Measurements from ENCODE around the gene LHB. TPM values are rescaled to one million over a fixed set of nuclear protein-coding genes. Genes with fewer than 3 reads are reported as not detected.

Gene LHB
- total RNA-seq, 1 donor from 2014 or later, result not detected

GRCh38 chr19:48990400-48990799, 26.5 kb downstream of the LHB start:
- Mint-ChIP-seq H3K36me3 (ENCODE audit: low read depth) (peaks cover 31% of the 10 kb centered on the region), H3K27me3 (no peaks in the 10 kb centered on the region), H3K4me1 (peaks cover 37% of the 10 kb centered on the region), H3K9me3 (no peaks in the 10 kb centered on the region), H3K27ac (no peak overlapping the region), H3K4me3 (no peak overlapping the region)
- TF ChIP-seq CTCF (IDR thresholded peaks at IDR 0.05), result no peak
- DNase-seq, result no peak
- POLR2A ChIA-PET, result no interaction called here
- intact Hi-C loops (cut with micrococcal nuclease), result loop anchor here (10.0 kb wide), 3 partner anchors 124 to 884 kb away; partner anchors contain the start of genes AKT1S1, C19orf73, LIN7B and PPFIA3
- ATAC-seq (ENCODE audit: low read depth), result no peak
- CTCF ChIA-PET, result no interaction called here

- intact Hi-C loops (cut with micrococcal nuclease), result loop anchor here (10.0 kb wide), 3 partner anchors 125 to 885 kb away; partner anchors contain the start of genes AKT1S1, C19orf73, LIN7B and PPFIA3
Observed at GRCh38 chr19:48989701-48990291, 27.1 kb downstream of the LHB start.

GRCh38 chr19:48988860-48989259, 28.0 kb downstream of the LHB start:
- H3K4me1 Mint-ChIP-seq, result peaks cover 24% of the 10 kb centered on the region
- no peaks in the 10 kb centered on the region for H3K9me3 Mint-ChIP-seq
- H3K36me3 Mint-ChIP-seq (ENCODE audit: low read depth), result peaks cover 37% of the 10 kb centered on the region
- no peak overlapping the region for H3K4me3 Mint-ChIP-seq
- ChIA-PET POLR2A (no interaction called here), CTCF (no interaction called here)
- no peak overlapping the region for H3K27ac Mint-ChIP-seq
- DNase-seq (no peak), ATAC-seq (ENCODE audit: low read depth) (no peak)
- intact Hi-C loops (cut with micrococcal nuclease), result no loop called here
- H3K27me3 Mint-ChIP-seq, result no peaks in the 10 kb centered on the region
- TF ChIP-seq CTCF (IDR thresholded peaks at IDR 0.05), result no peak

More at GRCh38 chr19:48989701-48990291, 27.1 kb downstream of the LHB start:
- TF ChIP-seq CTCF (IDR thresholded peaks at IDR 0.05), result no peak
- H3K27ac Mint-ChIP-seq, result no peak overlapping the region
- no peak for DNase-seq
- peaks cover 34% of the 10 kb centered on the region for H3K36me3 Mint-ChIP-seq (ENCODE audit: low read depth)
- peaks cover 31% of the 10 kb centered on the region for H3K4me1 Mint-ChIP-seq
- POLR2A ChIA-PET, result no interaction called here
- no peaks in the 10 kb centered on the region for H3K27me3 Mint-ChIP-seq
- no peak overlapping the region for H3K4me3 Mint-ChIP-seq
- ATAC-seq (ENCODE audit: low read depth), result no peak
- H3K9me3 Mint-ChIP-seq, result no peaks in the 10 kb centered on the region
- CTCF ChIA-PET, result no interaction called here

- Mint-ChIP-seq H3K27ac (no peak overlapping the region), H3K27me3 (no peaks in the 10 kb centered on the region), H3K4me3 (no peak overlapping the region), H3K4me1 (peaks cover 18% of the 10 kb centered on the region), H3K9me3 (no peaks in the 10 kb centered on the region), H3K36me3 (ENCODE audit: low read depth) (peaks cover 37% of the 10 kb centered on the region)
- DNase-seq (no peak), ATAC-seq (ENCODE audit: low read depth) (no peak)
- CTCF ChIA-PET, result no interaction called here
- POLR2A ChIA-PET, result no interaction called here
- TF ChIP-seq CTCF (IDR thresholded peaks at IDR 0.05), result no peak
- intact Hi-C loops (cut with micrococcal nuclease), result no loop called here
Observed at GRCh38 chr19:48988286-48988685, 28.6 kb downstream of the LHB start.

- intact Hi-C loops (cut with micrococcal nuclease), result no loop called here
- CTCF ChIA-PET, result interaction anchor here (1.2 kb wide), 1 partner anchor 13 kb away, joined by 3 read pairs; no protein-coding TSS in a partner anchor
- peak; percentile 13 for ATAC-seq (ENCODE audit: low read depth)
- Mint-ChIP-seq H3K27me3 (no peaks in the 10 kb centered on the region), H3K36me3 (ENCODE audit: low read depth) (peaks cover 45% of the 10 kb centered on the region), H3K9me3 (no peaks in the 10 kb centered on the region), H3K27ac (no peak overlapping the region), H3K4me3 (no peak overlapping the region), H3K4me1 (peaks cover 14% of the 10 kb centered on the region)
- TF ChIP-seq CTCF (IDR thresholded peaks at IDR 0.05), result no peak
- DNase-seq, result no peak
- POLR2A ChIA-PET, result interaction anchor here (0.5 to 0.6 kb wide), 2 partner anchors 11 to 109 kb away, joined by 5 to 8 read pairs; no protein-coding TSS in a partner anchor
Observed at GRCh38 chr19:48987323-48987722, 29.6 kb downstream of the LHB start.
